K562 (cell line): Measurements from ENCODE around the gene GJA4. TPM values are rescaled to one million over a fixed set of nuclear protein-coding genes. Genes with fewer than 3 reads are reported as not detected.

Source experiments
- ATAC-seq: fragments of 200-7000 bp; cut with Tn5 transposase; 3 replicates; pipeline ENCODE4 v1.9.1; 2020; ENCODE audit warnings: moderate library complexity
- BruUV-seq: library from RNA; stranded (reverse); fragments of 400-500 nt; replicated peaks from 2 replicates; lab custom pipeline; 2021; lab: Mats Ljungman, UMichigan
- CTCF ChIA-PET: fragments of 300-600 bp; formaldehyde crosslinking; extraction: SDS; loops from one replicate; lab custom pipeline; 2021; ENCODE audit warnings: low intra/inter-chr PET ratio; lab: Yijun Ruan, JAX
- POLR2A ChIA-PET: fragments of 300-600, 350-650 bp; sonication (Branson Sonifier 250); formaldehyde crosslinking; extraction: SDS; loops from one replicate; lab custom pipeline; 2021; ENCODE audit warnings: antibody characterized with exemption, inconsistent platforms; lab: Yijun Ruan, JAX
- DNase-seq, 4 experiments: peaks; one replicate each; pipeline versions ENCODE4 v3.0.0 to v3.0.0-alpha.2; 2011 to 2018; ENCODE audit warnings: low spot score in 3 of 4, mixed read lengths in 3 of 4; ENCODE audit errors: extremely low read depth in 1 of 4
- FAIRE-seq: peaks from 2 replicates; lab custom pipeline; 2011; peaks lifted over from hg19 to GRCh38; lab: Jason Lieb, UNC
- H2AFZ ChIP-seq: 2 replicates; pipeline ENCODE4 v1.6.0; 2011; ENCODE audit warnings: low read depth, low read length, control low read depth, inconsistent platforms
- H3K27ac ChIP-seq: fragments of 200-600 bp; 3 replicates; pipeline ENCODE4 v1.8.0; 2011; ENCODE audit warnings: low read depth, mild to moderate bottlenecking, control low read depth, inconsistent platforms, low read length, moderate library complexity, mixed read lengths; ENCODE audit errors: extremely low read depth
- H3K27me3 ChIP-seq, 2 experiments: fragments of 300-600 bp in 1 of 2; 2 replicates in 1 of 2; 3 replicates in 1 of 2; pipeline versions ENCODE4 v1.6.0 to v1.8.0; 2011; ENCODE audit warnings: inconsistent platforms in 2 of 2, low read length in 2 of 2, mild to moderate bottlenecking in 1 of 2, mixed read lengths in 1 of 2, moderate library complexity in 1 of 2; ENCODE audit not compliant: control insufficient read depth in 2 of 2, insufficient read depth in 2 of 2
- H3K36me3 ChIP-seq: fragments of 300-600 bp; 3 replicates; pipeline ENCODE4 v1.8.0; 2011; ENCODE audit warnings: mild to moderate bottlenecking, low read length, inconsistent platforms; ENCODE audit not compliant: control insufficient read depth, insufficient read depth
- H3K4me1 ChIP-seq, 2 experiments: fragments of 200-600 bp in 1 of 2; replicated peaks in 1 of 2; 2 replicates in 1 of 2; 3 replicates in 1 of 2; pipeline versions ENCODE4 v1.5.1 to v1.8.0; 2011; ENCODE audit warnings: inconsistent platforms in 2 of 2, low read length in 2 of 2, mild to moderate bottlenecking in 1 of 2, mixed read lengths in 1 of 2, moderate library complexity in 1 of 2; ENCODE audit not compliant: control insufficient read depth in 2 of 2, insufficient read depth in 2 of 2
- H3K4me2 ChIP-seq: 2 replicates; pipeline ENCODE4 v1.6.1; 2011; ENCODE audit warnings: low read length, control low read depth, inconsistent platforms, mixed read lengths; ENCODE audit not compliant: insufficient read depth
- H3K4me3 ChIP-seq: fragments of 200-600 bp; sonication (generic), shearing (Covaris generic); 2 replicates; pipeline ENCODE4 v1.5.1; 2016; ENCODE audit warnings: control low read depth, inconsistent platforms
- H3K79me2 ChIP-seq: fragments of 200-600 bp; 3 replicates; pipeline ENCODE4 v1.8.0; 2011; ENCODE audit warnings: low read length, inconsistent platforms; ENCODE audit not compliant: control insufficient read depth, insufficient read depth
- H3K9ac ChIP-seq, 2 experiments: 2 replicates each; pipeline versions ENCODE4 v1.6.0 to v1.6.1; 2011; ENCODE audit warnings: low read depth in 2 of 2, low read length in 2 of 2, control low read depth in 1 of 2, inconsistent platforms in 1 of 2, mild to moderate bottlenecking in 1 of 2, mixed read lengths in 1 of 2; ENCODE audit not compliant: insufficient read depth in 1 of 2
- H3K9me1 ChIP-seq: one replicate; pipeline ENCODE4 v1.6.0; 2011; ENCODE audit warnings: inconsistent platforms, mild to moderate bottlenecking, low read length, moderate library complexity; ENCODE audit not compliant: control insufficient read depth, insufficient read depth
- H3K9me3 ChIP-seq: replicated peaks from 2 replicates; pipeline ENCODE4 v1.5.1; 2011; ENCODE audit warnings: low read depth, low read length, inconsistent platforms; ENCODE audit not compliant: control insufficient read depth, insufficient read depth
- H4K20me1 ChIP-seq: replicated peaks from 2 replicates; pipeline ENCODE4 v1.6.1; 2011; ENCODE audit warnings: low read length, inconsistent platforms, mixed read lengths; ENCODE audit not compliant: control insufficient read depth, insufficient read depth
- CBFB ChIP-seq: sonication (generic); formaldehyde crosslinking; IDR thresholded peaks from 2 replicates; pipeline ENCODE4 v1.4.0; 2020; ENCODE audit warnings: mild to moderate bottlenecking, missing genetic modification reagents
- CBX2 ChIP-seq: fragments of 200-600 bp; sonication (generic); IDR thresholded peaks from one replicate; pipeline ENCODE4 v1.6.1; 2012; ENCODE audit warnings: mild to moderate bottlenecking, low read length, inconsistent platforms; ENCODE audit not compliant: insufficient read depth, poor library complexity, severe bottlenecking
- COPS2 ChIP-seq: fragments of 450-650 bp; conservative IDR thresholded peaks from 2 replicates; pipeline ENCODE4 v1.6.1; 2016; ENCODE audit warnings: mild to moderate bottlenecking, moderate library complexity
- MYC ChIP-seq, 2 experiments: fragments of 250-450 bp in 1 of 2; sonication (Bioruptor Pico) in 1 of 2; IDR thresholded peaks; 2 replicates each; pipeline versions ENCODE4 v1.5.1 to v1.6.1; 2012 to 2021; ENCODE audit warnings: low read depth in 2 of 2, borderline replicate concordance in 1 of 2, improper control_type of control experiment in 1 of 2, low read length in 1 of 2, mild to moderate bottlenecking in 1 of 2, moderate library complexity in 1 of 2
- NBN ChIP-seq: fragments of 450-650 bp; IDR thresholded peaks from 2 replicates; pipeline ENCODE4 v1.6.1; 2016; ENCODE audit warnings: low read depth, mild to moderate bottlenecking
- PHF20 ChIP-seq: fragments of 450-650 bp; IDR thresholded peaks from 2 replicates; pipeline ENCODE4 v1.6.1; 2018; ENCODE audit not compliant: partially characterized antibody
- POLR2H ChIP-seq: IDR thresholded peaks from 2 replicates; pipeline ENCODE4 v1.6.1; 2016; ENCODE audit warnings: missing genetic modification characterization, low read depth, mild to moderate bottlenecking, control low read depth, missing compliant biosample characterization, moderate library complexity
- RAD51 ChIP-seq: fragments of 450-650 bp; IDR thresholded peaks from 2 replicates; pipeline ENCODE4 v1.7.1; 2016; ENCODE audit warnings: low read depth, mild to moderate bottlenecking, borderline replicate concordance
- SNAPC5 ChIP-seq: fragments of 250-450 bp; sonication (Bioruptor Pico); IDR thresholded peaks from 2 replicates; pipeline ENCODE4 v1.8.0; 2021; ENCODE audit warnings: moderate library complexity, mild to moderate bottlenecking, inconsistent platforms
- SP1 ChIP-seq: sonication (generic); formaldehyde crosslinking; IDR thresholded peaks from 2 replicates; pipeline ENCODE4 v1.8.1; 2022; ENCODE audit warnings: mild to moderate bottlenecking, missing genetic modification reagents
- ZNF134 ChIP-seq: fragments of 250-450 bp; sonication (Bioruptor Pico); conservative IDR thresholded peaks from 2 replicates; pipeline ENCODE4 v1.4.0; 2020
- ZNF444 ChIP-seq: fragments of 250-450 bp; sonication (Bioruptor Pico); IDR thresholded peaks from 2 replicates; pipeline ENCODE4 v1.4.0; 2020; ENCODE audit warnings: mild to moderate bottlenecking, moderate library complexity
- WGBS: fragments of 100-300 bp; shearing (Covaris generic); methylation state at CpG from one replicate; pipeline ENCODE4 v1.1.6; 2016; ENCODE audit warnings: low coverage, mixed read lengths; ENCODE audit not compliant: insufficient coverage; ENCODE audit errors: missing lambda C conversion rate; 5-methylcytosine and 5-hydroxymethylcytosine counted together
- in situ Hi-C: fragments of 300-500 bp; cut with MboI; formaldehyde crosslinking; loops from 4 replicates; pipeline ENCODE4 v1.15.0; 2018; ENCODE audit warnings: inconsistent platforms, mixed read lengths
- intact Hi-C: fragments of 100-400 bp; cut with micrococcal nuclease; formaldehyde crosslinking; loops from 2 replicates; pipeline ENCODE4 v1.14.2; 2022
- polyA plus RNA-seq, 8 experiments: library from polyadenylated mRNA; depleted of rRNA in 4 of 8; stranded (reverse) in 5 of 8; unstranded in 3 of 8; fragments of >200 nt; fragmentation: Nextera tagmentation in 2 of 8; fragmentation: Illumina TruSeq in 1 of 8; extraction: Ambion mirVana in 2 of 8; extraction: Trizol in 1 of 8; gene quantifications; 2 replicates each; pipeline versions ENCODE4 v1.2.1 to v1.2.3, GENCODE V29; 2011 to 2014; ENCODE audit warnings: inconsistent platforms in 1 of 8, missing spikeins in 1 of 8
- total RNA-seq, 7 experiments: library from RNA; depleted of rRNA in 6 of 7; stranded (reverse); fragments of >200 nt in 6 of 7; fragmentation: Illumina TruSeq in 2 of 7; extraction: Trizol in 2 of 7; gene quantifications; 2 replicates each; pipeline versions ENCODE4 v1.2.1 to v1.2.3, GENCODE V29; 2011 to 2021; ENCODE audit warnings: low replicate concordance in 1 of 7

GJA4 gene
- total and polyA plus RNA-seq, 9 of the 15 experiments (the other 6 are each of a cell fraction or from before 2014, with no cell fraction given), result 0.16 to 0.24 TPM; not detected in 7

- Histone ChIP-seq H3K27ac (no peak overlapping the region), H4K20me1 (no peaks in the 10 kb centered on the region; the same call in 1 of the 2 replicates), H3K4me1 (no peaks in the 10 kb centered on the region), H3K79me2 (no peaks in the 10 kb centered on the region), H3K4me2 (no peak overlapping the region), H3K9me3 (no peaks in the 10 kb centered on the region), H3K9me1 (no peaks in the 10 kb centered on the region), H3K27me3 (peaks cover 33 to 59% of the 10 kb centered on the region in 2 experiments; a peak in 4 of 5 replicates), H3K36me3 (no peaks in the 10 kb centered on the region)
- in situ Hi-C loops (no loop called here), intact Hi-C loops (no loop called here)
- ATAC-seq (no peak), DNase-seq (no peak)
- TF ChIP-seq NBN (no peak), SP1 (CRISPR knock-in tag) (no peak), PHF20 (no peak), MYC (IDR thresholded peaks at IDR 0.05; ENCODE audit: low read depth, low read length) (no peak), MYC (CRISPR knock-in tag; IDR thresholded peaks at IDR 0.05; ENCODE audit: borderline replicate concordance, low read depth) (no peak), ZNF444 (no peak), CBFB (CRISPR knock-in tag) (no peak), POLR2H (tag) (no peak), RAD51 (no peak), ZNF134 (CRISPR knock-in tag) (no peak), COPS2 (no peak), SNAPC5 (no peak), CBX2 (no peak)
- TF ChIP-seq, all 486 proteins: peak for 0
- FAIRE-seq, result no peak
- POLR2A ChIA-PET, result interaction anchor here (0.8 to 1.0 kb wide), 2 partner anchors 15 to 21 kb away, joined by 3 read pairs; no protein-coding TSS in a partner anchor
- Histone ChIP-seq H3K9ac (no peak overlapping the region), H3K4me3 (no peak overlapping the region), H2AFZ (no peak overlapping the region)
- 17% methylated on average over 6 of the region's 6 CpGs for WGBS
- CTCF ChIA-PET, result no interaction called here
- BruUV-seq, result no TSS peak
Measured at GRCh38 chr1:34755961-34756360, 36.8 kb upstream of the GJA4 start.
